Measurements from ENCODE around the gene MACROD2. TPM values are rescaled to one million over a fixed set of nuclear protein-coding genes. Genes with fewer than 3 reads are reported as not detected.

MACROD2 gene
- total and polyA plus RNA-seq, 2 experiments from 2014 or later = 2.8 to 4.3 TPM

GRCh38 chr20:14576196-14576877, 581.0 kb downstream of the MACROD2 start:
- H3K27me3 ChIP-seq (ENCODE audit: insufficient read depth) = no peaks in the 10 kb centered on the region
- no peaks in the 10 kb centered on the region for H3K9me2 ChIP-seq (ENCODE audit: insufficient read depth)
- DNase-seq (ENCODE audit: low spot score) (no peak), ATAC-seq (no peak)
- Mint-ChIP-seq H3K4me3 (no peak overlapping the region), H3K27me3 (ENCODE audit: insufficient read depth, low read depth, poor library complexity) (no peaks in the 10 kb centered on the region), H3K9me3 (no peaks in the 10 kb centered on the region), H3K27ac (no peak overlapping the region), H3K4me1 (no peaks in the 10 kb centered on the region), H3K36me3 (ENCODE audit: low read depth) (no peaks in the 10 kb centered on the region)
- H3K4me3 ChIP-seq = no peak overlapping the region
- H3K79me2 ChIP-seq (replicated peaks; ENCODE audit: insufficient read depth) = no peaks in the 10 kb centered on the region
- no peaks in the 10 kb centered on the region for H3K36me3 ChIP-seq (ENCODE audit: insufficient read depth)
- H3F3A ChIP-seq (replicated peaks; ENCODE audit: low read depth) = no peaks in the 10 kb centered on the region
- H3K4me1 ChIP-seq (ENCODE audit: insufficient read depth) = no peaks in the 10 kb centered on the region
- H3K4me2 ChIP-seq = no peak overlapping the region
- H3K27ac ChIP-seq (ENCODE audit: low read depth) = no peak overlapping the region
- H2AFZ ChIP-seq = no peak overlapping the region
- H4K20me1 ChIP-seq (replicated peaks; ENCODE audit: insufficient read depth) = no peaks in the 10 kb centered on the region
- no peak for TF ChIP-seq EZH2 (IDR thresholded peaks at IDR 0.05; ENCODE audit: low read depth, unreplicated experiment)

- ATAC-seq (no peak), DNase-seq (ENCODE audit: low spot score) (no peak)
- H3K9me3 Mint-ChIP-seq = no peaks in the 10 kb centered on the region
- TF ChIP-seq ZNF331 (CRISPR knock-in tag; IDR thresholded peaks at IDR 0.05; ENCODE audit: low read depth) = no peak
- TF ChIP-seq STAT1 (IDR thresholded peaks at IDR 0.05; ENCODE audit: unreplicated experiment) = no peak
- TF ChIP-seq REST (IDR thresholded peaks at IDR 0.05; ENCODE audit: unreplicated experiment) = no peak
- no peak for TF ChIP-seq ZNF114 (CRISPR knock-in tag; IDR thresholded peaks at IDR 0.05)
- no peak for TF ChIP-seq EZH2 (IDR thresholded peaks at IDR 0.05; ENCODE audit: low read depth, unreplicated experiment)
- no peak for TF ChIP-seq CTCF (conservative IDR thresholded peaks at IDR 0.05; ENCODE audit: low read depth in 2 of 2)
- TF ChIP-seq POLR2AphosphoS5 (IDR thresholded peaks at IDR 0.05; ENCODE audit: low read depth) = no peak
- no peak for TF ChIP-seq ZNF462 (CRISPR knock-in tag; IDR thresholded peaks at IDR 0.05)
- no peak for TF ChIP-seq JUNB (IDR thresholded peaks at IDR 0.05; ENCODE audit: unreplicated experiment)
Measured at GRCh38 chr20:14580418-14581074, 585.2 kb downstream of the MACROD2 start.

More at GRCh38 chr20:14580418-14581074, 585.2 kb downstream of the MACROD2 start:
- Histone ChIP-seq H3K4me3 (no peak overlapping the region), H4K20me1 (replicated peaks; ENCODE audit: insufficient read depth) (no peaks in the 10 kb centered on the region), H3K36me3 (ENCODE audit: insufficient read depth) (no peaks in the 10 kb centered on the region), H3F3A (replicated peaks; ENCODE audit: low read depth) (no peaks in the 10 kb centered on the region), H2AFZ (no peak overlapping the region), H3K27ac (ENCODE audit: low read depth) (no peak overlapping the region), H3K4me2 (no peak overlapping the region), H3K79me2 (replicated peaks; ENCODE audit: insufficient read depth) (no peaks in the 10 kb centered on the region), H3K4me1 (ENCODE audit: insufficient read depth) (no peaks in the 10 kb centered on the region), H3K9me2 (ENCODE audit: insufficient read depth) (no peaks in the 10 kb centered on the region), H3K27me3 (ENCODE audit: insufficient read depth) (no peaks in the 10 kb centered on the region)
- no peaks in the 10 kb centered on the region for H3K4me1 Mint-ChIP-seq
- no peak overlapping the region for H3K27ac Mint-ChIP-seq
- H3K4me3 Mint-ChIP-seq = no peak overlapping the region
- H3K27me3 Mint-ChIP-seq (ENCODE audit: insufficient read depth, low read depth, poor library complexity) = no peaks in the 10 kb centered on the region
- no peaks in the 10 kb centered on the region for H3K36me3 Mint-ChIP-seq (ENCODE audit: low read depth)

All from GM23338 (cell line).